Upper lobe of left lung (tissue), 4 donors: ENCODE results near the gene WNT6.

ENCODE experiments used
- POLR2A ChIP-seq, 4 donors: fragments of 450-650 bp; IDR thresholded peaks; one replicate each; pipeline ENCODE4 v1.5.1; 2016 to 2017; ENCODE audit warnings: antibody characterized with exemption in 4 of 4, mild to moderate bottlenecking in 2 of 4
- POLR2AphosphoS5 ChIP-seq, 2 donors: sonication (generic); formaldehyde crosslinking; IDR thresholded peaks; one replicate each; pipeline ENCODE4 v1.5.1; 2017; ENCODE audit warnings: antibody characterized with exemption in 2 of 2
- TF ChIP-seq, protein P1 (sequence below), 6 experiments: fragments of 450-650 bp in 4 of 6; fragments of 200-600 bp in 2 of 6; sonication (generic) in 2 of 6; IDR thresholded peaks; one replicate each; pipeline ENCODE4 v1.5.1; 2016 to 2019; ENCODE audit warnings: antibody characterized with exemption in 6 of 6

DNA sequence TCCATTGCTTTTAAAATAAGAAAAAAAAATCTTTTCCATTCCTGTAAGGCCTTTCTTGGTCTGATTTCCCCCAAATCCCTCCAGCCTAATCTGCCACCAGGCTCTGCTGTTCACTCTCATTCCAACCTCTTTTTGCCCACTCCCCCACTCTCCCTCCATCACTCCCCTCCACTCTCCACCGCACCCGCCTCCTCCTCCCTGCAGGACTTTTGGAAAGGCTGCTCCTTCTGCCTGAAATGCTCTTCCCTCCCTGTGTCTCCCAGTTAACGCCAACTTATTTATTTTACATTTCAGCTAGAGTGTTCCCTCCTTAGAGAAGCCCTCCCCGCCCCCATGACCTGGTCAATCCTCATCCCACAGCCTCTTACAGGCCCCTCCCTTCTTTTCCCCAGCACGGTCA lies 4.7 kb upstream of the WNT6 start:
- no peak for TF ChIP-seq POLR2AphosphoS5 (IDR thresholded peaks at IDR 0.05)
- TF ChIP-seq, protein P1, sequence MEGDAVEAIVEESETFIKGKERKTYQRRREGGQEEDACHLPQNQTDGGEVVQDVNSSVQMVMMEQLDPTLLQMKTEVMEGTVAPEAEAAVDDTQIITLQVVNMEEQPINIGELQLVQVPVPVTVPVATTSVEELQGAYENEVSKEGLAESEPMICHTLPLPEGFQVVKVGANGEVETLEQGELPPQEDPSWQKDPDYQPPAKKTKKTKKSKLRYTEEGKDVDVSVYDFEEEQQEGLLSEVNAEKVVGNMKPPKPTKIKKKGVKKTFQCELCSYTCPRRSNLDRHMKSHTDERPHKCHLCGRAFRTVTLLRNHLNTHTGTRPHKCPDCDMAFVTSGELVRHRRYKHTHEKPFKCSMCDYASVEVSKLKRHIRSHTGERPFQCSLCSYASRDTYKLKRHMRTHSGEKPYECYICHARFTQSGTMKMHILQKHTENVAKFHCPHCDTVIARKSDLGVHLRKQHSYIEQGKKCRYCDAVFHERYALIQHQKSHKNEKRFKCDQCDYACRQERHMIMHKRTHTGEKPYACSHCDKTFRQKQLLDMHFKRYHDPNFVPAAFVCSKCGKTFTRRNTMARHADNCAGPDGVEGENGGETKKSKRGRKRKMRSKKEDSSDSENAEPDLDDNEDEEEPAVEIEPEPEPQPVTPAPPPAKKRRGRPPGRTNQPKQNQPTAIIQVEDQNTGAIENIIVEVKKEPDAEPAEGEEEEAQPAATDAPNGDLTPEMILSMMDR (IDR thresholded peaks at IDR 0.05) = no peak
- no peak for TF ChIP-seq POLR2A (IDR thresholded peaks at IDR 0.05)
